GM06990 (cell line): ENCODE data around the gene DCUN1D3.

Source experiments
- DNase-seq: peaks from one replicate; pipeline ENCODE4 v3.0.0-alpha.2; 2011; ENCODE audit not compliant: insufficient read length; ENCODE audit errors: extremely low read depth
- H3K27me3 ChIP-seq: replicated peaks from 2 replicates; pipeline ENCODE4 v1.6.0; 2011; ENCODE audit warnings: low read length; ENCODE audit not compliant: control insufficient read depth, insufficient read depth
- H3K36me3 ChIP-seq: 2 replicates; pipeline ENCODE4 v1.5.1; 2011; ENCODE audit warnings: low read length; ENCODE audit not compliant: control insufficient read depth, insufficient read depth
- H3K4me3 ChIP-seq: replicated peaks from 2 replicates; pipeline ENCODE4 v1.5.1; 2011; ENCODE audit warnings: low read depth, mild to moderate bottlenecking, control low read depth, low read length
- CTCF ChIP-seq: IDR thresholded peaks from 2 replicates; pipeline ENCODE4 v1.5.1; 2011; ENCODE audit warnings: low read length, control low read depth, mild to moderate bottlenecking, inconsistent platforms; ENCODE audit not compliant: insufficient read depth, poor library complexity, severe bottlenecking

DCUN1D3 gene

GRCh38 chr16:20850981-20851380 lies 49.2 kb downstream of the DCUN1D3 start:
- H3K36me3 ChIP-seq: peaks cover 2% of the 10 kb centered on the region; the same call in 1 of the 2 replicates
- no peak overlapping the region for H3K4me3 ChIP-seq
- no peaks in the 10 kb centered on the region for H3K27me3 ChIP-seq
- no peak for TF ChIP-seq CTCF
- no peak for DNase-seq

DNA sequence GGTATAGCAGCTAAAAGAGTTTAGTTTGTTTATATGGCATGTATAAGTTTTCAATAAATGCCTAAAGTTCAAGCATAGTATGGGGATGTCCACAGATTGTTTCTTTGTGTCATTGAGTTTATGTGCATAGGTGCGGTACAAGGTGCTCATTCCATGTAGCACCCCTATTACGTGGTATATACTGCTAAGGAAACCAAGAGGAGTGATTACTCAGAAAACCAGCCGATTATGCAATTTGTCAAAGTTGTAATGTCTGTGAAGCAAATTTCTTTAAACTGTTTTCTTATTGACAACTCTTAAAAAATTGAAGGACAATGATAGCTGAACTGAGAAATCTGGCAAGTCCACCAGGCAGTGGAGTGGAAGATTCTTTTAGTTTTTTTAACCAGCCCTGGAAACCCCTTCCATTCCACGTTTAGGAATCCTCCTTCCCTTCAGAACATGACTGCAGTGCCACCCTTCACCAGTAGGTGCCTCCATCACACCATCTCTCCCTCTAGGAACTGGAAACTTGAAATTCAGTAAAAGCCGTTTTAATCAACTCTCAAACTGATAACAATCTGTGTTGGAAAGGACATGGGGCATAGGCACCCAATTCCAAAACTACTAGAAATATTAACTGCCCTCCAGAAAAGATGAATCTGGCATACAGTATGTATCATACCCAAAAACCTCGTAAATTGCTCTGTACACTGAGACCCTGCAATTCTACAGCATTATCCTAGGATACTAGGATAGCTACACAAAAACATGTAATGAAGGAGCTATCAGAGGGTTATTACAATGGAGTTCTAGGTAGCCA lies 50.4 kb downstream of the DCUN1D3 start:
- DNase-seq: no peak
- peak; percentile 97 for TF ChIP-seq CTCF
- no peaks in the 10 kb centered on the region for H3K27me3 ChIP-seq
- no peak overlapping the region for H3K4me3 ChIP-seq
- H3K36me3 ChIP-seq: peaks cover 2% of the 10 kb centered on the region; the same call in 1 of the 2 replicates

DNA sequence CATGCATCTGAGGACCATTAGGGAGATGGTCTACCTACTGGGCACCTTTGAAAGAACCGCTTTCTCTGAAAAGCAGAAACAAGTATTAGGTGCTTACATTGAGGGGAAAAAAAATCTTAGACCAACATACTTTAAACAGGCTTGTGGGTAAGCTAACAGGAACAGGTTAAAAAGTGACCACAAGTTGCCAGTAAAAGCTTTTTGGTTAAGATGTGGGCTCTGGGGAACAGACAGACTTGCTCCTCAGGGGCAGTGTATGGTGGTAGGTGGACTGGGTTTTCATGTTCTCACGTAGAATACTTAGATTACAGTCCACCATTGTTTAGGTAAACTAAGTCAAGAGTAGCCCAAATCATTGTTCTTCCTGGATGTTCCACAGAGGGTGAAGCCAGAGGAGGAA lies 52.6 kb downstream of the DCUN1D3 start:
- no peak for DNase-seq
- Histone ChIP-seq H3K4me3 (no peak overlapping the region), H3K36me3 (peaks cover 2% of the 10 kb centered on the region), H3K27me3 (no peaks in the 10 kb centered on the region)
- TF ChIP-seq CTCF: no peak

DNA sequence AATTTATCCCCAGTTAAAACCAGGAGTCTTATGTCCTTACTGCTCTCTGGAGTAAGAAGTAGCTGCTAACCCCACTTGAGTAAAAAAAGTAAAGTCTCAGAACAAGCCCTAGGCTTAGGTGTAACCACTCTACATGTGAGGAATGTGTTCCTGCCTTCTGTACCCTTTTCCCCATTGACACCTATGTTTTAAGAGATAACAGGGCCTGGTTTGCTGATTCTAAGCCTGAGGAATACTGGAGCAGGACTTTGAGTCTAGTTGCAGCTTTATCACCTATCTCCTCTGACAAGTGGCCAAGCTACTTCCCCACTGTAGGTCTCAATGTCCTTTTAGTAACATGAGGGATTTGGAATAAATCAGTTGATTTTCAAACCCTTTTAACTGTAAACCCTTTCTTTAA lies 53.6 kb downstream of the DCUN1D3 start:
- Histone ChIP-seq H3K27me3 (no peaks in the 10 kb centered on the region), H3K4me3 (no peak overlapping the region), H3K36me3 (peaks cover 2% of the 10 kb centered on the region)
- no peak for DNase-seq
- no peak for TF ChIP-seq CTCF

GRCh38 chr16:20846030-20846429 lies 54.1 kb downstream of the DCUN1D3 start:
- Histone ChIP-seq H3K4me3 (no peak overlapping the region), H3K36me3 (peaks cover 2% of the 10 kb centered on the region), H3K27me3 (no peaks in the 10 kb centered on the region)
- TF ChIP-seq CTCF: no peak
- DNase-seq: no peak
